Effector CD4-positive, alpha-beta T cell (primary cell): Measurements from ENCODE around the gene SH2D7.
A peak's percentile ranks its signal among the peaks of the same experiment; 100 is the strongest.

ENCODE experiments used
- DNase-seq: peaks from one replicate; pipeline ENCODE4 v3.0.0-alpha.2; 2020

The SH2D7 gene

GRCh38 chr15:78104566-78105475, 12.5 kb downstream of the SH2D7 start:
- DNase-seq: no peak

GRCh38 chr15:78105476-78106241, 13.3 kb downstream of the SH2D7 start:
- DNase-seq: no peak

GRCh38 chr15:78107471-78107870, 15.1 kb downstream of the SH2D7 start:
- no peak for DNase-seq

GRCh38 chr15:78108300-78109084, 16.1 kb downstream of the SH2D7 start:
- peak; percentile 82 for DNase-seq

GRCh38 chr15:78109156-78109555, 16.8 kb downstream of the SH2D7 start:
- no peak for DNase-seq

- no peak for DNase-seq
These were observed 17.7 kb downstream of the SH2D7 start for GRCh38 chr15:78110096-78110495.

- DNase-seq: no peak
These were observed 18.6 kb downstream of the SH2D7 start for GRCh38 chr15:78110916-78111475.

- DNase-seq: no peak
These were observed 19.4 kb downstream of the SH2D7 start for GRCh38 chr15:78111788-78112187.

- no peak for DNase-seq
These were observed 20.2 kb downstream of the SH2D7 start for GRCh38 chr15:78112551-78112950.

GRCh38 chr15:78120523-78120922, 28.2 kb downstream of the SH2D7 start:
- no peak for DNase-seq

- DNase-seq: no peak
These were observed 32.9 kb downstream of the SH2D7 start for GRCh38 chr15:78125267-78125666.

GRCh38 chr15:78127882-78128281, 35.5 kb downstream of the SH2D7 start:
- no peak for DNase-seq

- DNase-seq: no peak
These were observed 36.9 kb downstream of the SH2D7 start for GRCh38 chr15:78129077-78129750.

GRCh38 chr15:78129751-78130287, 37.5 kb downstream of the SH2D7 start:
- no peak for DNase-seq

GRCh38 chr15:78130466-78131294, 38.3 kb downstream of the SH2D7 start:
- no peak for DNase-seq

GRCh38 chr15:78131295-78132061, 39.1 kb downstream of the SH2D7 start, which contains the start of gene CIB2:
Gene CIB2 (minus strand): TSS chr15:78131445. CDS start chr15:78131215, 230 bp downstream.
- peak; percentile 67 for DNase-seq

- DNase-seq: no peak
These were observed 41.4 kb downstream of the SH2D7 start for GRCh38 chr15:78133801-78134200.

GRCh38 chr15:78139578-78139977, 47.2 kb downstream of the SH2D7 start:
- DNase-seq: no peak

GRCh38 chr15:78140292-78140691, 47.9 kb downstream of the SH2D7 start:
- no peak for DNase-seq

GRCh38 chr15:78142332-78142731, 50.0 kb downstream of the SH2D7 start:
- no peak for DNase-seq
